Heart left ventricle (tissue), 16 donors: Measurements from ENCODE around the gene SLIT1. TPM values are rescaled to one million over a fixed set of nuclear protein-coding genes. Genes with fewer than 3 reads are reported as not detected.

Experiments
- ATAC-seq, 4 donors: fragments of 200-7000 bp; cut with Tn5 transposase; one replicate each; pipeline ENCODE4 v1.9.1; 2020 to 2022; ENCODE audit warnings: moderate library complexity in 4 of 4, mild to moderate bottlenecking in 3 of 4, moderate number of reproducible peaks in 1 of 4
- DNase-seq, 5 donors: peaks; one replicate each; pipeline ENCODE4 v3.0.0-alpha.2; 2020
- H3K27ac ChIP-seq, 12 donors: fragments of 200-600 bp; sonication (generic) in 4 of 12; one replicate each; pipeline versions ENCODE4 v1.5.0 to v1.8.0; 2016 to 2022; ENCODE audit warnings: mild to moderate bottlenecking in 2 of 12
- H3K27me3 ChIP-seq, 9 donors: fragments of 200-600 bp; sonication (generic) in 2 of 9; one replicate each; pipeline versions ENCODE4 v1.5.1 to v1.8.0; 2016 to 2022; ENCODE audit warnings: mild to moderate bottlenecking in 3 of 9
- H3K36me3 ChIP-seq, 9 donors: fragments of 200-600 bp; sonication (generic) in 2 of 9; one replicate each; pipeline versions ENCODE4 v1.5.0 to v1.8.0; 2018 to 2022; ENCODE audit warnings: mild to moderate bottlenecking in 2 of 9
- H3K4me1 ChIP-seq, 12 donors: fragments of 200-600 bp; sonication (generic) in 4 of 12; one replicate each; pipeline versions ENCODE4 v1.5.0 to v1.8.0; 2016 to 2022; ENCODE audit warnings: mild to moderate bottlenecking in 3 of 12
- H3K4me3 ChIP-seq, 12 donors: fragments of 200-600 bp; sonication (generic) in 4 of 12; one replicate each; pipeline versions ENCODE4 v1.5.0 to v1.8.0; 2017 to 2022; ENCODE audit warnings: mild to moderate bottlenecking in 9 of 12, moderate library complexity in 4 of 12
- H3K9me3 ChIP-seq, 12 donors: fragments of 200-600 bp; sonication (generic) in 4 of 12; one replicate each; pipeline versions ENCODE4 v1.5.0 to v1.8.0; 2016 to 2022; ENCODE audit warnings: mild to moderate bottlenecking in 1 of 12
- CTCF ChIP-seq, 12 donors: fragments of 200-600 bp; sonication (generic) in 4 of 12; IDR thresholded peaks; one replicate each; pipeline versions ENCODE4 v1.5.0 to v1.8.0; 2018 to 2022; ENCODE audit warnings: antibody characterized with exemption in 12 of 12, mild to moderate bottlenecking in 5 of 12
- POLR2A ChIP-seq, 2 donors: fragments of 450-650 bp; IDR thresholded peaks; one replicate each; pipeline ENCODE4 v1.6.1; 2017; ENCODE audit warnings: antibody characterized with exemption in 2 of 2, mild to moderate bottlenecking in 2 of 2, moderate library complexity in 2 of 2
- WGBS, 4 donors: extraction: QIAGEN DNeasy Blood & Tissue Kit in 2 of 4; methylation state at CpG; one replicate each; pipeline versions ENCODE4 v1.1.5 to v1.1.7; 2013 to 2018; 5-methylcytosine and 5-hydroxymethylcytosine counted together
- intact Hi-C, 10 donors: fragments of 100-400 bp; cut with DNase I; formaldehyde crosslinking; loops; one replicate each; pipeline versions ENCODE4 v1.11.1 to v1.14.2; 2022
- polyA plus RNA-seq, 2 donors: library from polyadenylated mRNA; stranded (reverse); fragments of 200-250 nt; gene quantifications; one replicate each; pipeline ENCODE4 v1.2.3, GENCODE V29; 2013
- total RNA-seq, 9 donors: library from RNA; depleted of rRNA in 2 of 9; stranded (reverse); fragments of >200 nt in 2 of 9; fragmentation: NEBNext Ultra II Directional in 3 of 9; extraction: Animal tissue kit (Norgen Biotek cat#: 25700) in 3 of 9; gene quantifications; one replicate each; pipeline versions ENCODE4 v1.1.0 to v1.2.4, GENCODE V29; 2016 to 2023
- donor health status: ischemic (EF 13 %, LVEDD 7.1; RV severe dilation, severe dysfunction).
- donor health status: healthy with polysubstance abuse.
- donor health status: DM: no; HTN: yes; CAD: no.
- donor health status: DM: no; HTN: no; CAD: no.
- donor health status: ischemic (EF 25% LVEDD 6.9; RV normal size, moderate dysfunction).
- donor health status: ischemic (EF 25% LVEDD 5.7; RV mildly dilated, moderate dysfunction).
- donor health status: healthy.
- donor health status: DM: yes; HTN: yes; CAD: no.
- donor health status: ischemic (EF 35%, LVEDD 5.7; RV mildly dilated, moderate dysfunction).
- donor health status: nonischemic (EF 11% LVEDD 7.7; RV severe dilation, severe dysfunction).
- donor health status: DM: yes; HTN: yes; CAD: no.
- donor health status: PGD.
- donor health status: ischemic (EF 29% LVEDD 5.4; RV normal size, mild dysfunction).
- donor health status: nonischemic (EF 23%, LVEDD 6.1; RV moderate dilation, normal function).

Gene SLIT1
- total and polyA plus RNA-seq, 11 donors: 0.04 to 0.61 (median 0.12) TPM

GRCh38 chr10:97063271-97063982, 122.3 kb downstream of the SLIT1 start:
- intact Hi-C loops: no loop called here
- Histone ChIP-seq H3K27me3 (no peaks in the 10 kb centered on the region), H3K9me3 (no peaks in the 10 kb centered on the region), H3K36me3 (no peaks in the 10 kb centered on the region), H3K4me3 (no peak overlapping the region), H3K27ac (no peak overlapping the region), H3K4me1 (no peaks in the 10 kb centered on the region)
- DNase-seq (peak in 1 of 5 donors; percentile 37), ATAC-seq (no peak)
- 78 to 84% (median 81%) methylated on average over 19 to 20 of the region's 20 CpGs for WGBS, 4 donors
- TF ChIP-seq CTCF (IDR thresholded peaks at IDR 0.05) (no peak), POLR2A (IDR thresholded peaks at IDR 0.05) (no peak)

GRCh38 chr10:97062456-97062855, 123.3 kb downstream of the SLIT1 start:
- H3K27me3 ChIP-seq: no peaks in the 10 kb centered on the region
- WGBS, 4 donors: 87 to 92% (median 89%) methylated on average over 7 of the region's 7 CpGs

GRCh38 chr10:97062046-97062445, 123.7 kb downstream of the SLIT1 start:
- Histone ChIP-seq H3K4me3 (no peak overlapping the region), H3K9me3 (no peaks in the 10 kb centered on the region), H3K36me3 (no peaks in the 10 kb centered on the region), H3K27me3 (no peaks in the 10 kb centered on the region), H3K4me1 (peaks cover 0 to 6% (median 0%) of the 10 kb centered on the region in 12 donors), H3K27ac (no peak overlapping the region)
- TF ChIP-seq POLR2A (IDR thresholded peaks at IDR 0.05) (no peak), CTCF (IDR thresholded peaks at IDR 0.05) (no peak)
- 85 to 89% (median 87%) methylated on average over 5 of the region's 5 CpGs for WGBS, 4 donors
- intact Hi-C loops: no loop called here
- no peak for ATAC-seq
- peak in 2 of 5 donors; percentile 2 to 15 for DNase-seq

More at GRCh38 chr10:97062456-97062855, 123.3 kb downstream of the SLIT1 start:
- H3K4me1 ChIP-seq: peaks cover 0 to 6% (median 0%) of the 10 kb centered on the region in 12 donors
- no peak overlapping the region for H3K4me3 ChIP-seq
- H3K9me3 ChIP-seq: no peaks in the 10 kb centered on the region
- intact Hi-C loops: no loop called here
- no peaks in the 10 kb centered on the region for H3K36me3 ChIP-seq
- H3K27ac ChIP-seq: no peak overlapping the region
- TF ChIP-seq POLR2A (IDR thresholded peaks at IDR 0.05) (no peak), CTCF (IDR thresholded peaks at IDR 0.05) (no peak)
- DNase-seq: peak in 2 of 5 donors; percentile 17 to 53
- ATAC-seq: no peak

GRCh38 chr10:97061423-97061822, 124.3 kb downstream of the SLIT1 start:
- Histone ChIP-seq H3K27me3 (no peaks in the 10 kb centered on the region), H3K9me3 (no peaks in the 10 kb centered on the region), H3K4me3 (no peak overlapping the region), H3K36me3 (no peaks in the 10 kb centered on the region), H3K27ac (no peak overlapping the region), H3K4me1 (peaks cover 0 to 6% (median 0%) of the 10 kb centered on the region in 12 donors)
- ATAC-seq (no peak), DNase-seq (no peak)
- intact Hi-C loops: no loop called here
- WGBS, 4 donors: 93 to 97% (median 93%) methylated on average over 2 of the region's 2 CpGs
- TF ChIP-seq CTCF (IDR thresholded peaks at IDR 0.05) (no peak), POLR2A (IDR thresholded peaks at IDR 0.05) (no peak)
